T-helper 1 cell (primary cell): ENCODE measurements around the gene NAXD.
A peak's percentile ranks its signal among the peaks of the same experiment; 100 is the strongest.
"Not testable (repeated sequence)": the region's sequence is repeated elsewhere in the genome, so short reads cannot be mapped to it uniquely, and the experiment has no call there.

ENCODE experiments used
- DNase-seq, 5 donors: peaks; one replicate each; pipeline ENCODE4 v3.0.0-alpha.2; 2012 to 2020
- total RNA-seq, 4 donors: gene quantifications; one replicate each; lab custom pipeline; 2026; lab: John Stamatoyannopoulos, UW

Gene NAXD
- 18.8 to 34.8 (median 25.0) reads per million in 4 donors for total RNA-seq

GRCh38 chr13:110615322-110616102, at the start of gene NAXD:
TSS of gene NAXD (plus strand) at chr13:110615545. CDS start at chr13:110615602, 57 bp downstream.
- peak; percentile 27 to 86 (median 49) for DNase-seq

- no peak for DNase-seq
Measured at GRCh38 chr13:110566171-110566570, 49.2 kb upstream of the NAXD start.

GRCh38 chr13:110568612-110569011, 46.7 kb upstream of the NAXD start:
- DNase-seq: no peak

GRCh38 chr13:110569962-110570361, 45.4 kb upstream of the NAXD start:
- DNase-seq: not testable (repeated sequence)

GRCh38 chr13:110570886-110571285, 44.5 kb upstream of the NAXD start:
- no peak for DNase-seq

GRCh38 chr13:110571896-110572777, 43.2 kb upstream of the NAXD start:
- no peak for DNase-seq

- DNase-seq: no peak
Measured at GRCh38 chr13:110572778-110573118, 42.6 kb upstream of the NAXD start.

GRCh38 chr13:110574161-110574560, 41.2 kb upstream of the NAXD start:
- DNase-seq: no peak

GRCh38 chr13:110575322-110576069, 39.8 kb upstream of the NAXD start:
- DNase-seq: peak in 1 of 5 donors; percentile 29

GRCh38 chr13:110576070-110576394, 39.3 kb upstream of the NAXD start:
- no peak for DNase-seq

- DNase-seq: no peak
Measured at GRCh38 chr13:110576736-110577476, 38.4 kb upstream of the NAXD start.

GRCh38 chr13:110578363-110578762, 37.0 kb upstream of the NAXD start:
- no peak for DNase-seq

GRCh38 chr13:110580800-110581199, 34.5 kb upstream of the NAXD start:
- DNase-seq: no peak

DNA sequence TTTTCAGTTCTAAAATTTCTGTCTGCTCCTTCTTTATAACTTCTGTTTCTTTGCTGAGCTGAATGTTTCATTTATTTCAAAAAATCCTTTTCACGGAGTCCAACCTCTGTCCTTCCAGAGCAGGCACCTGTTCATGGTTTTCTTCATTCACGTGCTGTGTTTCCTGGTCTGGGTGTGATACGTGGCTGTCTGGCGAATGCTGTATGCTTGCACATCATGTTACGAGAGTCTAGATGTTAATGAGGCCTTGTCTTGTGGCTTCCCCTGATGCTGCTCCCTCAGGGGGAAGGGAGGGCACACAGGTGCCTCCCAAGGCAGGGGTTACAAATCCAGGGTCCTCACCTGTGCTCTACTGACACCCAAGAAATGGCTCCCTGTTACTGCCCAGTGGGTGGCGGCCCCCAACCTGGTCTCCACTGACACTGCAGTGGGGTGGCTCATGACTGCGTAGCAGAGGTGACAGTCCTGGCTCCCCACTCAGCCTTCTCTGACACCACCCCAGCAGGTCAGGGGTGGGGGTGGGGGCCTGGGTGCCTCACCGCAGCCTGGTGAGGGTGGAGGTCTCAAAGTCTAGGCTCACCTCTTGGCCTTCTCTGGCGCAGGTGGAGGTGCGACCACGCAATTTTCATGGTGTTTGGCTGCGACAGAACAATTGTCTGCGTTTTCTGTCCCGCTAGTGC, 33.7 kb upstream of the NAXD start:
- DNase-seq: no peak

DNA sequence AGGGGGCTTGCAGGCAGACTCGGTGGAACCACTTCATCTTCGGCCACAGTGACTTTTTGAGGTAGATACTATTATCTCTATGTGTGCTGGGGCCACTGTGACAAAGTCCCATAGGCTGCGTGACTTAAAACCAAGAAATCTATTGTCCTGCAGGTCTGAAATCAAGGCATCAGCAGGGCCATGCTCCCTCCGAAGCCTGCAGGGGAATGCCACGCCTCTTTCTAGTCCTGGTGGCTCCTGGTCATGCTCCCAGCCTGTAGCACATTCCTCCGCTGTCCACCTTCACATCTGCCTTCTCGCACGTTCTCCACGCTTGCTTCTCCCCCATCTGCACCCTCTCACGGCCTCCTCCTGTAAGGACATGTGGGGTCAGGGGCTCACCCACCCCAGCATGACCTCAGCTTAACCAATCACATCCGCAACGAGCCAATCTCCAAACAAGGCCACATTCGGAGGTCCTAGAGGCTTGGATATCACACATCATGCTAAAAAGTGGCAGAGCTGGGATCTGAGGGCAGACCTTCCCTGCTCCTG, 32.9 kb upstream of the NAXD start:
- no peak for DNase-seq

DNA sequence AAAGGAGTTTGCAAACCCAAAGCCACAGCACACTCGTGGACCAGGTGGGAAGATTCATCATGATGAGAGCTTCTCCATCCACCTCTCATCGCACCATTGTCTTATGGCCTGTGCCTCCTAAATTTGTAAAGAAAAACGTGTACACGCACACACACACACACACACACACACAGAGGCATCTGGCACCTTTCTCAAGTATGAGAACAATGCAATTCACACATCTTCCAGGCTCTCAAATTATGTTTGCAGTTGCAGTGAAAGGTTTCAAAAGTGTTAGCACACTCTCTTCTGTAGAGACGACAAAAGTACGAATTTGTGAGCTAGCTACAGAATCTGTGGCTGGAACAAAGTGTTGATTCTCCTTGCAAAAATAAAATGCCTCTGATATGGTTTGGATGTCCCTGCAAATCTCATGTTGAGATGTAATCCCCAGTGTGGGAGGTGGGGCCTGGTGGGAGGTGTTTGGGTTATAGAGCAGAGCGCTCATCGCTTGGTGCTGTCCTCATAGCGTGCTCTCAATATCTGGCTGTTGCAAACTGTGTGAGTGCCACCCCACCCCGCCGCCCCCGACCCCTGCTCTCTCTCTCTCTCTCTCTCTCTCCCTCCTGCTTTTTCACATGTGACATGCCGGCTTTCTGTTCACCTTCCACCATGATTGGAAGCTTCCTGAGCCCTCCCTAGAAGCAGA, 32.0 kb upstream of the NAXD start:
- no peak for DNase-seq

- DNase-seq: no peak
Measured at GRCh38 chr13:110589793-110590390, 25.5 kb upstream of the NAXD start.

- no peak for DNase-seq
Measured at GRCh38 chr13:110590577-110590976, 24.8 kb upstream of the NAXD start.

- DNase-seq: no peak
Measured at GRCh38 chr13:110592665-110593064, 22.7 kb upstream of the NAXD start.

GRCh38 chr13:110593430-110594130, 21.8 kb upstream of the NAXD start:
- DNase-seq: peak in 1 of 5 donors; percentile 41
